Mesendoderm (in vitro differentiated cells): Measurements from ENCODE around the gene NUP93.

Source experiments
- DNase-seq: peaks from one replicate; pipeline ENCODE4 v3.0.0; 2013
- H2AK5ac ChIP-seq: 2 replicates; pipeline ENCODE4 v1.6.1; 2013; ENCODE audit warnings: low read length, inconsistent platforms
- H2BK120ac ChIP-seq: 2 replicates; pipeline ENCODE4 v1.6.1; 2013; ENCODE audit warnings: low read depth, mild to moderate bottlenecking, low read length, moderate library complexity, mixed read lengths
- H2BK15ac ChIP-seq: replicated peaks from 2 replicates; pipeline ENCODE4 v1.6.1; 2013; ENCODE audit warnings: low read depth, mild to moderate bottlenecking, moderate library complexity
- H2BK5ac ChIP-seq: 2 replicates; pipeline ENCODE4 v1.6.1; 2013; ENCODE audit warnings: low read length, inconsistent platforms
- H3K18ac ChIP-seq: 2 replicates; pipeline ENCODE4 v1.6.1; 2013; ENCODE audit warnings: mild to moderate bottlenecking, low read length, mixed read lengths
- H3K23ac ChIP-seq: one replicate; pipeline ENCODE4 v1.6.1; 2013; ENCODE audit warnings: low read length
- H3K27ac ChIP-seq: 2 replicates; pipeline ENCODE4 v1.5.1; 2013; ENCODE audit warnings: low read depth, mild to moderate bottlenecking, inconsistent platforms, low read length, moderate library complexity
- H3K27me3 ChIP-seq: 2 replicates; pipeline ENCODE4 v1.6.1; 2013; ENCODE audit warnings: low read length, control low read depth, mild to moderate bottlenecking, inconsistent platforms; ENCODE audit not compliant: insufficient read depth, poor library complexity
- H3K36me3 ChIP-seq: 2 replicates; pipeline ENCODE4 v1.6.1; 2013; ENCODE audit warnings: low read length, inconsistent platforms; ENCODE audit not compliant: control insufficient read depth, insufficient read depth
- H3K4ac ChIP-seq: one replicate; pipeline ENCODE4 v1.6.1; 2013; ENCODE audit warnings: low read depth, mild to moderate bottlenecking, low read length, moderate library complexity
- H3K4me1 ChIP-seq: 2 replicates; pipeline ENCODE4 v1.6.1; 2013; ENCODE audit warnings: low read depth, low read length, inconsistent platforms; ENCODE audit not compliant: control insufficient read depth
- H3K4me2 ChIP-seq: 2 replicates; pipeline ENCODE4 v1.6.1; 2013; ENCODE audit warnings: low read length
- H3K4me3 ChIP-seq: 2 replicates; pipeline ENCODE4 v1.5.1; 2013; ENCODE audit warnings: mild to moderate bottlenecking, low read length
- H3K56ac ChIP-seq: one replicate; pipeline ENCODE4 v1.6.1; 2013; ENCODE audit warnings: low read length
- H3K79me1 ChIP-seq: 2 replicates; pipeline ENCODE4 v1.6.1; 2013; ENCODE audit warnings: low read length, inconsistent platforms
- H3K79me2 ChIP-seq: 2 replicates; pipeline ENCODE4 v1.6.1; 2013; ENCODE audit warnings: mild to moderate bottlenecking, low read length; ENCODE audit not compliant: control insufficient read depth, insufficient read depth
- H3K9ac ChIP-seq: 2 replicates; pipeline ENCODE4 v1.6.1; 2013; ENCODE audit warnings: low read length, inconsistent platforms
- H4K5ac ChIP-seq: one replicate; pipeline ENCODE4 v1.6.1; 2013; ENCODE audit warnings: low read length
- H4K8ac ChIP-seq: one replicate; pipeline ENCODE4 v1.6.1; 2013; ENCODE audit warnings: low read depth, mild to moderate bottlenecking, control low read depth, low read length, moderate library complexity
- WGBS: extraction: QIAGEN DNeasy Blood & Tissue Kit; methylation state at CpG from one replicate; pipeline ENCODE4 v1.1.7; 2013; ENCODE audit warnings: low lambda C conversion rate, missing lambda C conversion rate; ENCODE audit not compliant: insufficient coverage; ENCODE audit errors: extremely low coverage; 5-methylcytosine and 5-hydroxymethylcytosine counted together

The NUP93 gene

DNA sequence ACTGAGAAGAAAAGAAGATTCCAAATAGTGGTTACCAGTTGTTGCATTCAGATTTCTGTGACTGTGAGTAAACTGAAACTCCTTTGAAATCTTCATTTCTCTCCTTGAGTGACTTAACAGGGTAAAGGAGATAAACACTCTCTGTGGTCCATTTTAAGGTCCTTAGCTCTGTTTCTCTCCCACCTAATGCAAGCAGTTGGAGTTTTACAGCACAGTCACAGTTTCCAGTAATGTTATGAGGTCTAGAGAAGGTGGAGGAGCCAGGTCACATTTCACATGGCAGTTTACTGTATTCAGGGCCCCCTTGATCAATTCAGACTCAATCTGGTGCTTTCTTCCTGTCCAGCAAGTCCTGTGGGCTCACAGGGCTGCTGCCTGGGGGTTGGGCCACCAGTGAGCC lies 102.8 kb downstream of the NUP93 start:
- Histone ChIP-seq H2AK5ac (no peak overlapping the region), H4K5ac (no peak overlapping the region), H4K8ac (no peak overlapping the region), H3K4ac (no peak overlapping the region), H3K27me3 (no peaks in the 10 kb centered on the region), H3K79me2 (no peaks in the 10 kb centered on the region), H2BK120ac (no peak overlapping the region), H3K4me3 (no peak overlapping the region), H3K27ac (no peak overlapping the region), H2BK5ac (no peak overlapping the region), H3K4me1 (no peaks in the 10 kb centered on the region), H3K9ac (no peak overlapping the region), H3K4me2 (no peak overlapping the region), H2BK15ac (no peak overlapping the region), H3K79me1 (no peaks in the 10 kb centered on the region), H3K18ac (no peak overlapping the region), H3K36me3 (peaks cover 16% of the 10 kb centered on the region), H3K56ac (no peak overlapping the region), H3K23ac (no peak overlapping the region)
- no peak for DNase-seq

- Histone ChIP-seq H3K23ac (no peak overlapping the region), H2BK120ac (no peak overlapping the region), H3K9ac (no peak overlapping the region), H2BK5ac (no peak overlapping the region), H4K8ac (no peak overlapping the region), H2AK5ac (no peak overlapping the region), H3K27ac (no peak overlapping the region), H3K4me1 (no peaks in the 10 kb centered on the region), H3K4me3 (no peak overlapping the region), H4K5ac (no peak overlapping the region), H3K79me2 (no peaks in the 10 kb centered on the region), H2BK15ac (no peak overlapping the region), H3K36me3 (peaks cover 16% of the 10 kb centered on the region), H3K4me2 (no peak overlapping the region), H3K56ac (no peak overlapping the region), H3K79me1 (no peaks in the 10 kb centered on the region), H3K18ac (no peak overlapping the region), H3K27me3 (no peaks in the 10 kb centered on the region), H3K4ac (no peak overlapping the region)
- no CpG with 5 or more reads among the region's 9 CpGs for WGBS
- no peak for DNase-seq
Observed at GRCh38 chr16:56833243-56833970, 103.5 kb downstream of the NUP93 start.

GRCh38 chr16:56835320-56835719 lies 105.4 kb downstream of the NUP93 start:
- H3K4me2 ChIP-seq: no peak overlapping the region
- H3K23ac ChIP-seq: no peak overlapping the region
- no peaks in the 10 kb centered on the region for H3K4me1 ChIP-seq
- H3K56ac ChIP-seq: no peak overlapping the region
- peaks cover 12% of the 10 kb centered on the region for H3K36me3 ChIP-seq
- H4K5ac ChIP-seq: no peak overlapping the region
- H2BK120ac ChIP-seq: no peak overlapping the region
- DNase-seq: no peak
- H3K27ac ChIP-seq: no peak overlapping the region
- WGBS: no CpG with 5 or more reads among the region's 2 CpGs
- no peaks in the 10 kb centered on the region for H3K79me1 ChIP-seq
- H2AK5ac ChIP-seq: no peak overlapping the region
- no peak overlapping the region for H3K18ac ChIP-seq
- no peak overlapping the region for H3K4ac ChIP-seq
- no peak overlapping the region for H3K9ac ChIP-seq
- H3K79me2 ChIP-seq: no peaks in the 10 kb centered on the region
- no peak overlapping the region for H2BK15ac ChIP-seq
- H4K8ac ChIP-seq: no peak overlapping the region
- H3K27me3 ChIP-seq: no peaks in the 10 kb centered on the region
- no peak overlapping the region for H3K4me3 ChIP-seq
- no peak overlapping the region for H2BK5ac ChIP-seq

- Histone ChIP-seq H3K4me2 (no peak overlapping the region), H3K79me2 (no peaks in the 10 kb centered on the region), H4K5ac (no peak overlapping the region), H3K56ac (no peak overlapping the region), H3K23ac (no peak overlapping the region), H3K4ac (no peak overlapping the region), H3K9ac (no peak overlapping the region), H4K8ac (no peak overlapping the region), H2BK120ac (no peak overlapping the region), H3K27me3 (no peaks in the 10 kb centered on the region), H2BK5ac (no peak overlapping the region), H2AK5ac (no peak overlapping the region), H3K18ac (no peak overlapping the region), H3K4me1 (no peaks in the 10 kb centered on the region), H3K4me3 (no peak overlapping the region), H3K36me3 (peaks cover 14% of the 10 kb centered on the region), H3K27ac (no peak overlapping the region), H2BK15ac (no peak overlapping the region), H3K79me1 (no peaks in the 10 kb centered on the region)
- no peak for DNase-seq
- no CpG with 5 or more reads among the region's 5 CpGs for WGBS
Observed at GRCh38 chr16:56836410-56837230, 106.7 kb downstream of the NUP93 start.

DNA sequence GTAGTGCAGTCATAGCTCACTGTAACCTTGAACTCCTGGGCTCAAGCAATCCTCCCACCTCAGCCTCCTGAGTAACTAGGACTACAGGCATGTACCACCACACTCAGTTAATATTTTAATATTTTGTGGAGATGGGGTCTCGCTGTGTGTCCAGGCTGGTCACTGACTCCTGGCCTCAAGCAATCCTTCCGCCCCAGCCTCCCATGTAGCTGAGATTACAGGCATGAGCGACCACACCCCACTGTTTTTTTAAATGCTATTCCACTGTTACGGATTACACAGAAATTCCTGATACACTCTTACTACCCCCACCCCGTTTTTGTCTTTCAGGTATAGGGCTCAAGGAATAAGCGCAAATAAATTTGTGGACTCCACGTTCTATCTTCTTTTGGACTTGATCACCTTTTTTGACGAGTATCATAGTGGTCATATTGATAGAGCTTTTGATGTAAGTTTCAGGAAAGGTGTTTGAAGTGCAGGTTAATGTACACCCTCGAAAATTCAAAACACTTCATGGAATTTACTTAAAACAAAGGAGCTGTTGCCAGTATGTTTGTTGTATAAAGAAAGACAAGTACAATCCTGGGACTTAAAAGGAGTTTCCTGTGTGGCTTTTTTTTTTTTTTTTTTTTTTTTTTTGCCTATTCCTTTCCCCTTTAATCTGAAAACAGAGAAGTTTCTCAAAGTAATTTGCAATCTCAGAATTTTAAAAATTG lies 108.9 kb downstream of the NUP93 start:
- H3K23ac ChIP-seq: no peak overlapping the region
- no peak overlapping the region for H3K4me2 ChIP-seq
- no peak overlapping the region for H3K56ac ChIP-seq
- no peaks in the 10 kb centered on the region for H3K79me2 ChIP-seq
- H3K36me3 ChIP-seq: peaks cover 8% of the 10 kb centered on the region
- no peak overlapping the region for H2AK5ac ChIP-seq
- H4K5ac ChIP-seq: no peak overlapping the region
- H3K9ac ChIP-seq: no peak overlapping the region
- H2BK15ac ChIP-seq: no peak overlapping the region
- H2BK5ac ChIP-seq: no peak overlapping the region
- H3K18ac ChIP-seq: no peak overlapping the region
- no peaks in the 10 kb centered on the region for H3K79me1 ChIP-seq
- no peak overlapping the region for H3K4ac ChIP-seq
- WGBS: no CpG with 5 or more reads among the region's 9 CpGs
- no peaks in the 10 kb centered on the region for H3K27me3 ChIP-seq
- no peak overlapping the region for H3K4me3 ChIP-seq
- no peak overlapping the region for H2BK120ac ChIP-seq
- DNase-seq: no peak
- H4K8ac ChIP-seq: no peak overlapping the region
- H3K27ac ChIP-seq: no peak overlapping the region
- H3K4me1 ChIP-seq: no peaks in the 10 kb centered on the region
